Osteocyte (in vitro differentiated cells): ENCODE measurements around the gene HS3ST2. TPM values are rescaled to one million over a fixed set of nuclear protein-coding genes. Genes with fewer than 3 reads are reported as not detected.
A peak's percentile ranks its signal among the peaks of the same experiment; 100 is the strongest.

Source experiments
- DNase-seq: peaks from one replicate; pipeline ENCODE4 v3.0.0; 2021; ENCODE audit warnings: mixed read lengths; ENCODE audit not compliant: unreplicated experiment; ENCODE audit errors: extremely low spot score
- H3K27ac Mint-ChIP-seq: one replicate; pipeline ENCODE4 v1.8.0; 2021; ENCODE audit warnings: mild to moderate bottlenecking, mixed read lengths; ENCODE audit not compliant: unreplicated experiment
- H3K27me3 Mint-ChIP-seq: one replicate; pipeline ENCODE4 v1.8.0; 2021; ENCODE audit warnings: mixed read lengths; ENCODE audit not compliant: unreplicated experiment
- H3K36me3 Mint-ChIP-seq: one replicate; pipeline ENCODE4 v1.8.0; 2021; ENCODE audit warnings: mixed read lengths; ENCODE audit not compliant: unreplicated experiment
- H3K4me1 Mint-ChIP-seq: one replicate; pipeline ENCODE4 v1.8.0; 2021; ENCODE audit warnings: mixed read lengths; ENCODE audit not compliant: unreplicated experiment
- H3K4me3 Mint-ChIP-seq: one replicate; pipeline ENCODE4 v1.8.0; 2021; ENCODE audit warnings: mild to moderate bottlenecking, moderate library complexity, mixed read lengths; ENCODE audit not compliant: unreplicated experiment
- H3K9me3 Mint-ChIP-seq: one replicate; pipeline ENCODE4 v1.8.0; 2021; ENCODE audit warnings: mixed read lengths; ENCODE audit not compliant: unreplicated experiment
- CTCF ChIP-seq: fragments of 200-600 bp; sonication (generic); IDR thresholded peaks from 2 replicates; pipeline ENCODE4 v1.5.0; 2021; ENCODE audit warnings: antibody characterized with exemption, mild to moderate bottlenecking, moderate library complexity
- long read RNA-seq: library from polyadenylated mRNA; unstranded; transcript quantifications from one replicate; pipeline ENCODE4 v2.0.0, GENCODE V29; 2021
- total RNA-seq: library from RNA; stranded (reverse); gene quantifications from 2 replicates; pipeline ENCODE4 v1.2.1, GENCODE V29; 2021

Gene HS3ST2
- total RNA-seq, result not detected in 2 replicates
- long read RNA-seq, result 0 reads

GRCh38 chr16:22813948-22814710, at the start of gene HS3ST2:
Gene HS3ST2 (plus strand): TSS chr16:22814162. CDS start chr16:22814611, 449 bp downstream.
- Mint-ChIP-seq H3K4me3 (peak within 1 kb of the TSS; percentile 61), H3K4me1 (peaks cover 7% of the 10 kb centered on the region), H3K27me3 (peaks cover 18% of the 10 kb centered on the region), H3K36me3 (no peaks in the 10 kb centered on the region), H3K9me3 (peaks cover 1% of the 10 kb centered on the region), H3K27ac (no peak within 1 kb of the TSS)
- no peak for TF ChIP-seq CTCF
- DNase-seq, result no peak

GRCh38 chr16:22764662-22765327, 49.2 kb upstream of the HS3ST2 start:
- H3K27ac Mint-ChIP-seq, result no peak overlapping the region
- no peak for DNase-seq
- no peaks in the 10 kb centered on the region for H3K27me3 Mint-ChIP-seq
- no peaks in the 10 kb centered on the region for H3K9me3 Mint-ChIP-seq
- no peaks in the 10 kb centered on the region for H3K4me1 Mint-ChIP-seq
- no peak for TF ChIP-seq CTCF
- H3K4me3 Mint-ChIP-seq, result no peak overlapping the region
- H3K36me3 Mint-ChIP-seq, result no peaks in the 10 kb centered on the region

GRCh38 chr16:22765479-22765878, 48.5 kb upstream of the HS3ST2 start:
- Mint-ChIP-seq H3K4me1 (no peaks in the 10 kb centered on the region), H3K27me3 (no peaks in the 10 kb centered on the region), H3K36me3 (no peaks in the 10 kb centered on the region), H3K9me3 (no peaks in the 10 kb centered on the region), H3K27ac (no peak overlapping the region), H3K4me3 (no peak overlapping the region)
- no peak for DNase-seq
- no peak for TF ChIP-seq CTCF

- Mint-ChIP-seq H3K4me1 (no peaks in the 10 kb centered on the region), H3K9me3 (no peaks in the 10 kb centered on the region), H3K27ac (no peak overlapping the region), H3K4me3 (no peak overlapping the region), H3K27me3 (no peaks in the 10 kb centered on the region), H3K36me3 (no peaks in the 10 kb centered on the region)
- TF ChIP-seq CTCF, result no peak
- DNase-seq, result no peak
Observed at GRCh38 chr16:22770866-22771265, 43.1 kb upstream of the HS3ST2 start.

GRCh38 chr16:22771551-22771950, 42.4 kb upstream of the HS3ST2 start:
- DNase-seq, result no peak
- H3K9me3 Mint-ChIP-seq, result no peaks in the 10 kb centered on the region
- H3K4me1 Mint-ChIP-seq, result no peaks in the 10 kb centered on the region
- no peak overlapping the region for H3K4me3 Mint-ChIP-seq
- no peaks in the 10 kb centered on the region for H3K27me3 Mint-ChIP-seq
- no peaks in the 10 kb centered on the region for H3K36me3 Mint-ChIP-seq
- no peak overlapping the region for H3K27ac Mint-ChIP-seq
- TF ChIP-seq CTCF, result no peak
